HepG2 (cell line): ENCODE measurements around the gene BPIFB2. TPM values are rescaled to one million over a fixed set of nuclear protein-coding genes. Genes with fewer than 3 reads are reported as not detected.
A peak's percentile ranks its signal among the peaks of the same experiment; 100 is the strongest.

Experiments
- FLYWCH1 ChIP-seq: sonication (generic); formaldehyde crosslinking; IDR thresholded peaks from 2 replicates; pipeline ENCODE4 v1.8.1; 2023; ENCODE audit warnings: mild to moderate bottlenecking, missing genetic modification reagents
- HMG20A ChIP-seq: IDR thresholded peaks from 2 replicates; pipeline ENCODE4 v1.6.1; 2016; ENCODE audit warnings: borderline replicate concordance
- POLR2AphosphoS5 ChIP-seq: IDR thresholded peaks from 2 replicates; pipeline ENCODE4 v1.6.1; 2012; ENCODE audit warnings: low read depth, low read length
- SMC3 ChIP-seq: IDR thresholded peaks from 2 replicates; pipeline ENCODE4 v1.6.1; 2011; ENCODE audit warnings: low read length, improper control_type of control experiment
- ZNF10 ChIP-seq: sonication (generic); formaldehyde crosslinking; IDR thresholded peaks from 2 replicates; pipeline ENCODE4 v1.4.0; 2020; ENCODE audit warnings: mild to moderate bottlenecking, low read depth, missing genetic modification reagents, borderline replicate concordance
- ZNF101 ChIP-seq: sonication (generic); formaldehyde crosslinking; IDR thresholded peaks from 2 replicates; pipeline ENCODE4 v1.4.0; 2020; ENCODE audit warnings: mild to moderate bottlenecking, low read depth, missing genetic modification reagents, borderline replicate concordance
- ZNF205 ChIP-seq: IDR thresholded peaks from 2 replicates; pipeline ENCODE4 v1.6.1; 2018; ENCODE audit warnings: missing biosample characterization, missing genetic modification reagents
- polyA plus RNA-seq, 8 experiments: library from polyadenylated mRNA; depleted of rRNA in 3 of 8; stranded (reverse) in 7 of 8; unstranded in 1 of 8; fragments of >200 nt; fragmentation: Illumina TruSeq in 4 of 8; extraction: Trizol in 4 of 8; gene quantifications; 2 replicates each; pipeline versions ENCODE4 v1.2.1 to v1.2.3, GENCODE V29; 2011 to 2016; ENCODE audit warnings: low read depth in 4 of 8, missing spikeins in 1 of 8, mixed read lengths in 1 of 8; ENCODE audit not compliant: insufficient read depth in 1 of 8
- total RNA-seq, 5 experiments: library from RNA; depleted of rRNA; stranded (reverse); fragments of >200 nt; fragmentation: Illumina TruSeq; extraction: Trizol; gene quantifications; 2 replicates each; pipeline ENCODE4 v1.2.3, GENCODE V29; 2016; ENCODE audit warnings: low read depth in 1 of 5
- TF ChIP-seq, protein P1 (sequence below): sonication (generic); formaldehyde crosslinking; IDR thresholded peaks from 2 replicates; pipeline ENCODE4 v1.4.0; 2020; ENCODE audit warnings: mild to moderate bottlenecking, missing genetic modification reagents, borderline replicate concordance
- TF ChIP-seq, protein P2 (sequence below): sonication (generic); formaldehyde crosslinking; IDR thresholded peaks from 2 replicates; pipeline ENCODE4 v1.8.0; 2022; ENCODE audit warnings: missing genetic modification reagents, mild to moderate bottlenecking, moderate library complexity, borderline replicate concordance
- TF ChIP-seq, protein P3 (sequence below): sonication (generic); formaldehyde crosslinking; IDR thresholded peaks from 2 replicates; pipeline ENCODE4 v1.9.0; 2021; ENCODE audit warnings: mild to moderate bottlenecking, missing genetic modification reagents
- TF ChIP-seq, protein P4 (sequence below): sonication (generic); formaldehyde crosslinking; IDR thresholded peaks from 2 replicates; pipeline ENCODE4 v1.8.0; 2022; ENCODE audit warnings: missing genetic modification reagents, mild to moderate bottlenecking, borderline replicate concordance
- TF ChIP-seq, protein P5 (sequence below): sonication (generic); formaldehyde crosslinking; IDR thresholded peaks from 2 replicates; pipeline ENCODE4 v1.5.1; 2020; ENCODE audit warnings: mild to moderate bottlenecking, missing genetic modification reagents, borderline replicate concordance

BPIFB2 gene
- total and polyA plus RNA-seq, 2 of the 13 experiments (the other 11 are each of a cell fraction or from before 2014, with no cell fraction given), result 54.5 to 902 TPM

DNA sequence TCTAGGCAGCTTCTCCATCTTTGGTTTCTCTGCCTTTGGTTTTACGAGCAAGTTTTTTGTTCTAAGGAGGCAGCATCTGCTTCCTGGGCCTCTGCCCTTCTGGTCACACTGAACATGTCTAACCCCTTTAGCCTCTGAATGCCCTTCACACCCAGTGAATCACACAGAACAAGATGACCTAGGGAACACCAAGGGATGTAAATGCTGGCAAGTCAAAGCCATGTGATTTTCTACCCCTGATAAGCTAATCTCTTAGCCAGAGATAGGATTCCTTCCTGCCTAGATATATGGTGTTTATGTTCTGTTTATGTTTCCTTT, 16.7 kb downstream of the BPIFB2 start (continued):
- TF ChIP-seq, protein P1, sequence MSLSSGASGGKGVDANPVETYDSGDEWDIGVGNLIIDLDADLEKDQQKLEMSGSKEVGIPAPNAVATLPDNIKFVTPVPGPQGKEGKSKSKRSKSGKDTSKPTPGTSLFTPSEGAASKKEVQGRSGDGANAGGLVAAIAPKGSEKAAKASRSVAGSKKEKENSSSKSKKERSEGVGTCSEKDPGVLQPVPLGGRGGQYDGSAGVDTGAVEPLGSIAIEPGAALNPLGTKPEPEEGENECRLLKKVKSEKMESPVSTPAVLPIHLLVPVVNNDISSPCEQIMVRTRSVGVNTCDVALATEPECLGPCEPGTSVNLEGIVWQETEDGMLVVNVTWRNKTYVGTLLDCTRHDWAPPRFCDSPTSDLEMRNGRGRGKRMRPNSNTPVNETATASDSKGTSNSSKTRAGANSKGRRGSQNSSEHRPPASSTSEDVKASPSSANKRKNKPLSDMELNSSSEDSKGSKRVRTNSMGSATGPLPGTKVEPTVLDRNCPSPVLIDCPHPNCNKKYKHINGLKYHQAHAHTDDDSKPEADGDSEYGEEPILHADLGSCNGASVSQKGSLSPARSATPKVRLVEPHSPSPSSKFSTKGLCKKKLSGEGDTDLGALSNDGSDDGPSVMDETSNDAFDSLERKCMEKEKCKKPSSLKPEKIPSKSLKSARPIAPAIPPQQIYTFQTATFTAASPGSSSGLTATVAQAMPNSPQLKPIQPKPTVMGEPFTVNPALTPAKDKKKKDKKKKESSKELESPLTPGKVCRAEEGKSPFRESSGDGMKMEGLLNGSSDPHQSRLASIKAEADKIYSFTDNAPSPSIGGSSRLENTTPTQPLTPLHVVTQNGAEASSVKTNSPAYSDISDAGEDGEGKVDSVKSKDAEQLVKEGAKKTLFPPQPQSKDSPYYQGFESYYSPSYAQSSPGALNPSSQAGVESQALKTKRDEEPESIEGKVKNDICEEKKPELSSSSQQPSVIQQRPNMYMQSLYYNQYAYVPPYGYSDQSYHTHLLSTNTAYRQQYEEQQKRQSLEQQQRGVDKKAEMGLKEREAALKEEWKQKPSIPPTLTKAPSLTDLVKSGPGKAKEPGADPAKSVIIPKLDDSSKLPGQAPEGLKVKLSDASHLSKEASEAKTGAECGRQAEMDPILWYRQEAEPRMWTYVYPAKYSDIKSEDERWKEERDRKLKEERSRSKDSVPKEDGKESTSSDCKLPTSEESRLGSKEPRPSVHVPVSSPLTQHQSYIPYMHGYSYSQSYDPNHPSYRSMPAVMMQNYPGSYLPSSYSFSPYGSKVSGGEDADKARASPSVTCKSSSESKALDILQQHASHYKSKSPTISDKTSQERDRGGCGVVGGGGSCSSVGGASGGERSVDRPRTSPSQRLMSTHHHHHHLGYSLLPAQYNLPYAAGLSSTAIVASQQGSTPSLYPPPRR (CRISPR knock-in tag), result no peak
- TF ChIP-seq, protein P2, sequence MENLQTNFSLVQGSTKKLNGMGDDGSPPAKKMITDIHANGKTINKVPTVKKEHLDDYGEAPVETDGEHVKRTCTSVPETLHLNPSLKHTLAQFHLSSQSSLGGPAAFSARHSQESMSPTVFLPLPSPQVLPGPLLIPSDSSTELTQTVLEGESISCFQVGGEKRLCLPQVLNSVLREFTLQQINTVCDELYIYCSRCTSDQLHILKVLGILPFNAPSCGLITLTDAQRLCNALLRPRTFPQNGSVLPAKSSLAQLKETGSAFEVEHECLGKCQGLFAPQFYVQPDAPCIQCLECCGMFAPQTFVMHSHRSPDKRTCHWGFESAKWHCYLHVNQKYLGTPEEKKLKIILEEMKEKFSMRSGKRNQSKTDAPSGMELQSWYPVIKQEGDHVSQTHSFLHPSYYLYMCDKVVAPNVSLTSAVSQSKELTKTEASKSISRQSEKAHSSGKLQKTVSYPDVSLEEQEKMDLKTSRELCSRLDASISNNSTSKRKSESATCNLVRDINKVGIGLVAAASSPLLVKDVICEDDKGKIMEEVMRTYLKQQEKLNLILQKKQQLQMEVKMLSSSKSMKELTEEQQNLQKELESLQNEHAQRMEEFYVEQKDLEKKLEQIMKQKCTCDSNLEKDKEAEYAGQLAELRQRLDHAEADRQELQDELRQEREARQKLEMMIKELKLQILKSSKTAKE (CRISPR knock-in tag), result no peak
- TF ChIP-seq, protein P3, sequence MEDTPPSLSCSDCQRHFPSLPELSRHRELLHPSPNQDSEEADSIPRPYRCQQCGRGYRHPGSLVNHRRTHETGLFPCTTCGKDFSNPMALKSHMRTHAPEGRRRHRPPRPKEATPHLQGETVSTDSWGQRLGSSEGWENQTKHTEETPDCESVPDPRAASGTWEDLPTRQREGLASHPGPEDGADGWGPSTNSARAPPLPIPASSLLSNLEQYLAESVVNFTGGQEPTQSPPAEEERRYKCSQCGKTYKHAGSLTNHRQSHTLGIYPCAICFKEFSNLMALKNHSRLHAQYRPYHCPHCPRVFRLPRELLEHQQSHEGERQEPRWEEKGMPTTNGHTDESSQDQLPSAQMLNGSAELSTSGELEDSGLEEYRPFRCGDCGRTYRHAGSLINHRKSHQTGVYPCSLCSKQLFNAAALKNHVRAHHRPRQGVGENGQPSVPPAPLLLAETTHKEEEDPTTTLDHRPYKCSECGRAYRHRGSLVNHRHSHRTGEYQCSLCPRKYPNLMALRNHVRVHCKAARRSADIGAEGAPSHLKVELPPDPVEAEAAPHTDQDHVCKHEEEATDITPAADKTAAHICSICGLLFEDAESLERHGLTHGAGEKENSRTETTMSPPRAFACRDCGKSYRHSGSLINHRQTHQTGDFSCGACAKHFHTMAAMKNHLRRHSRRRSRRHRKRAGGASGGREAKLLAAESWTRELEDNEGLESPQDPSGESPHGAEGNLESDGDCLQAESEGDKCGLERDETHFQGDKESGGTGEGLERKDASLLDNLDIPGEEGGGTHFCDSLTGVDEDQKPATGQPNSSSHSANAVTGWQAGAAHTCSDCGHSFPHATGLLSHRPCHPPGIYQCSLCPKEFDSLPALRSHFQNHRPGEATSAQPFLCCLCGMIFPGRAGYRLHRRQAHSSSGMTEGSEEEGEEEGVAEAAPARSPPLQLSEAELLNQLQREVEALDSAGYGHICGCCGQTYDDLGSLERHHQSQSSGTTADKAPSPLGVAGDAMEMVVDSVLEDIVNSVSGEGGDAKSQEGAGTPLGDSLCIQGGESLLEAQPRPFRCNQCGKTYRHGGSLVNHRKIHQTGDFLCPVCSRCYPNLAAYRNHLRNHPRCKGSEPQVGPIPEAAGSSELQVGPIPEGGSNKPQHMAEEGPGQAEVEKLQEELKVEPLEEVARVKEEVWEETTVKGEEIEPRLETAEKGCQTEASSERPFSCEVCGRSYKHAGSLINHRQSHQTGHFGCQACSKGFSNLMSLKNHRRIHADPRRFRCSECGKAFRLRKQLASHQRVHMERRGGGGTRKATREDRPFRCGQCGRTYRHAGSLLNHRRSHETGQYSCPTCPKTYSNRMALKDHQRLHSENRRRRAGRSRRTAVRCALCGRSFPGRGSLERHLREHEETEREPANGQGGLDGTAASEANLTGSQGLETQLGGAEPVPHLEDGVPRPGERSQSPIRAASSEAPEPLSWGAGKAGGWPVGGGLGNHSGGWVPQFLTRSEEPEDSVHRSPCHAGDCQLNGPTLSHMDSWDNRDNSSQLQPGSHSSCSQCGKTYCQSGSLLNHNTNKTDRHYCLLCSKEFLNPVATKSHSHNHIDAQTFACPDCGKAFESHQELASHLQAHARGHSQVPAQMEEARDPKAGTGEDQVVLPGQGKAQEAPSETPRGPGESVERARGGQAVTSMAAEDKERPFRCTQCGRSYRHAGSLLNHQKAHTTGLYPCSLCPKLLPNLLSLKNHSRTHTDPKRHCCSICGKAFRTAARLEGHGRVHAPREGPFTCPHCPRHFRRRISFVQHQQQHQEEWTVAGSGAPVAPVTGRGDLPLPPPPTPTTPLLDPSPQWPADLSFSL (CRISPR knock-in tag), result no peak
- TF ChIP-seq ZNF205 (CRISPR knock-in tag) (no peak), POLR2AphosphoS5 (0 out of 2 replicates have a peak, but pooled peaks have one; percentile 0), FLYWCH1 (CRISPR knock-in tag) (0 out of 2 replicates have a peak, but pooled peaks have one; percentile 43), ZNF101 (CRISPR knock-in tag) (no peak), ZNF10 (CRISPR knock-in tag) (no peak), HMG20A (CRISPR knock-in tag) (no peak), SMC3 (no peak)
- TF ChIP-seq, protein P4, sequence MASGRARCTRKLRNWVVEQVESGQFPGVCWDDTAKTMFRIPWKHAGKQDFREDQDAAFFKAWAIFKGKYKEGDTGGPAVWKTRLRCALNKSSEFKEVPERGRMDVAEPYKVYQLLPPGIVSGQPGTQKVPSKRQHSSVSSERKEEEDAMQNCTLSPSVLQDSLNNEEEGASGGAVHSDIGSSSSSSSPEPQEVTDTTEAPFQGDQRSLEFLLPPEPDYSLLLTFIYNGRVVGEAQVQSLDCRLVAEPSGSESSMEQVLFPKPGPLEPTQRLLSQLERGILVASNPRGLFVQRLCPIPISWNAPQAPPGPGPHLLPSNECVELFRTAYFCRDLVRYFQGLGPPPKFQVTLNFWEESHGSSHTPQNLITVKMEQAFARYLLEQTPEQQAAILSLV (CRISPR knock-in tag), result no peak
- TF ChIP-seq, protein P5, sequence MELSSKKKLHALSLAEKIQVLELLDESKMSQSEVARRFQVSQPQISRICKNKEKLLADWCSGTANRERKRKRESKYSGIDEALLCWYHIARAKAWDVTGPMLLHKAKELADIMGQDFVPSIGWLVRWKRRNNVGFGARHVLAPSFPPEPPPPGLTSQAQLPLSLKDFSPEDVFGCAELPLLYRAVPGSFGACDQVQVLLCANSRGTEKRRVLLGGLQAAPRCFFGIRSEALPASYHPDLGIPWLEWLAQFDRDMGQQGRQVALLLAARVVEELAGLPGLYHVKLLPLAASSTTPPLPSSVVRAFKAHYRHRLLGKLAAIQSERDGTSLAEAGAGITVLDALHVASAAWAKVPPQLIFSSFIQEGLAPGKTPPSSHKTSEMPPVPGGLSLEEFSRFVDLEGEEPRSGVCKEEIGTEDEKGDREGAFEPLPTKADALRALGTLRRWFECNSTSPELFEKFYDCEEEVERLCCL (CRISPR knock-in tag), result no peak
